HUES64 (cell line): ENCODE measurements around the gene MCTP1.

ENCODE experiments used
- H3K27ac ChIP-seq: 2 replicates; pipeline ENCODE4 v1.7.0; 2013; ENCODE audit warnings: low read depth, low read length, inconsistent platforms
- H3K27me3 ChIP-seq: 2 replicates; pipeline ENCODE4 v1.6.1; 2013; ENCODE audit warnings: mild to moderate bottlenecking, low read length; ENCODE audit not compliant: insufficient read depth
- H3K36me3 ChIP-seq: 2 replicates; pipeline ENCODE4 v1.6.1; 2013; ENCODE audit warnings: mild to moderate bottlenecking, low read length; ENCODE audit not compliant: insufficient read depth
- H3K4me1 ChIP-seq: 2 replicates; pipeline ENCODE4 v1.6.1; 2013; ENCODE audit warnings: mild to moderate bottlenecking, low read length, moderate library complexity; ENCODE audit not compliant: insufficient read depth
- H3K4me3 ChIP-seq: 2 replicates; pipeline ENCODE4 v1.5.1; 2013; ENCODE audit warnings: mild to moderate bottlenecking, low read length, moderate library complexity
- H3K9ac ChIP-seq: 2 replicates; pipeline ENCODE4 v1.6.1; 2013; ENCODE audit warnings: mild to moderate bottlenecking, low read depth, low read length
- H3K9me3 ChIP-seq: 2 replicates; pipeline ENCODE4 v1.6.1; 2013; ENCODE audit warnings: low read depth, low read length; ENCODE audit not compliant: insufficient read depth
- WGBS: fragments of 150-250, 120-280 bp; methylation state at CpG from one replicate; pipeline ENCODE4 v1.1.7; 2013; ENCODE audit warnings: missing lambda C conversion rate; 5-methylcytosine and 5-hydroxymethylcytosine counted together

The MCTP1 gene

DNA sequence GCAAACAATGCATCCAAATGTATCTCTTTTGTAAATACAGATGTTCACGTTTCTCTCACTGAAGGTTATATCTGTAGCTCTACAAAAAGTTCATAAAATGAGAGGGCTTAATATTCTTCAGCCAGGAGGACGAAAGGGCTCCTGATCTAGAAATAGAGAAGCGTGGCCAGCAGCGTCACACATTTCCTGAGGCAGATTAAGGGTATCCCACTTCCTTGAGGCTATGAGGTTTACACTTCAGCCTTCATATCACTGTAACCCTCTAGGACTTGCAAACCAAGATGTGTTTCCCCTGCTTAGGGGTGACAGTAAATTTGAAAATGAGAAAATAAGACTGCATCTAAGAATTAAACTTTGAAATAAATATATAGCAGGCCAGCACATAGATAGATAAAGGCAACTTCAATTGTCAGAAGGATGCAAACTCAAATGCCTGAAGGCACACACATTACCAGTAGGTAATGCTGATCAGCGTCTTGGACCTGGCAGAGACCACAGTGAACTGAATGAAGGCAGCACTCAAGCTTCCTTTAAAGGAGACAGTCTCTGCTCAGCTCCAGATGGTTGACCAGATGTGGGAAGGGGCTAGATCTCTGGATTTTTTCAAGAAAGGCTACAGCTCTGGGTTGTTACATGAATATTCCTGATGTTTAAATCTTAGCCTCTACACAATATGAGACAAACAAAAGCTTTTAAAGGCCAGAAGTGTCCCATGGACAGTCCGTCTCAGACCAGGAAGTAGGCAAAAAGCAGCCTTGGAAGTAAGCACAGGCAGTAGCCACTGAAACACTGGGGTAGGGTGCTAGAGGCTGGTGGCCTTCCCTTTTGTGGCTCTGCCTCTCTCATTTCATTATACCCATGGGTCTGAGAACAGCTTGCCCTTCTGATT is 197.7 kb downstream of the MCTP1 start:
- Histone ChIP-seq H3K36me3 (no peaks in the 10 kb centered on the region), H3K4me1 (peaks cover 4% of the 10 kb centered on the region), H3K27me3 (no peaks in the 10 kb centered on the region), H3K9me3 (no peaks in the 10 kb centered on the region), H3K9ac (no peak overlapping the region), H3K27ac (no peak overlapping the region), H3K4me3 (no peak overlapping the region)
- WGBS, result 97% methylated on average over 6 of the region's 6 CpGs

- peaks cover 26% of the 10 kb centered on the region for H3K4me1 ChIP-seq
- no peak overlapping the region for H3K9ac ChIP-seq
- no peaks in the 10 kb centered on the region for H3K27me3 ChIP-seq
- no peak overlapping the region for H3K27ac ChIP-seq
- no peak overlapping the region for H3K4me3 ChIP-seq
- no peaks in the 10 kb centered on the region for H3K36me3 ChIP-seq
- H3K9me3 ChIP-seq, result no peaks in the 10 kb centered on the region
Measured at GRCh38 chr5:95084757-95085156, 200.1 kb downstream of the MCTP1 start.

GRCh38 chr5:95083606-95084005 is 201.3 kb downstream of the MCTP1 start:
- Histone ChIP-seq H3K9ac (no peak overlapping the region), H3K27ac (no peak overlapping the region), H3K4me3 (no peak overlapping the region), H3K36me3 (no peaks in the 10 kb centered on the region), H3K4me1 (peaks cover 26% of the 10 kb centered on the region), H3K9me3 (no peaks in the 10 kb centered on the region), H3K27me3 (no peaks in the 10 kb centered on the region)
- 93% methylated on average over 2 of the region's 3 CpGs for WGBS

DNA sequence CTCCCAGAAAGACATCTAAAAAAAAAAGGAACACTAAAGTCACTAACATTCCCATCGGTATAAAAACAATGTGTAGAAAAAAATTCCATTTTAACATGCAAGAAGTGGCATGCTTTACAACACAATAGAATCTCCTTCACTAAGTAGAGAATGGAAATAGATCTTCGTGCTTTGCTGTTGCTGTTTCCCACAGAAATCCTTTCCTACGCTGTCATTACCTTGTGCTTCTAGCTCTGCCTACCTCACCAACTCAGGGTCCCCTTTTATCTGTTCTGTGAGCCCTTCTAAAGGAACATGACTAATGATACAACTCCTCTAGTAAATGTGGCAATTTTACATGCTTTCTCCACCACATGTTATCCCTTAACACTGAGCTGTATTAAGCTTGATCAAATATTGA is 202.9 kb downstream of the MCTP1 start:
- H3K9me3 ChIP-seq, result no peaks in the 10 kb centered on the region
- H3K9ac ChIP-seq, result no peak overlapping the region
- H3K27ac ChIP-seq, result peak overlapping the region; percentile 41; the same call in 1 of the 2 replicates
- 0 out of 2 replicates have a peak overlapping the region, but pooled peaks have one; percentile 16 for H3K4me3 ChIP-seq
- WGBS, result 20% methylated on average over 2 of the region's 3 CpGs
- H3K36me3 ChIP-seq, result no peaks in the 10 kb centered on the region
- H3K27me3 ChIP-seq, result no peaks in the 10 kb centered on the region
- peaks cover 26% of the 10 kb centered on the region for H3K4me1 ChIP-seq

DNA sequence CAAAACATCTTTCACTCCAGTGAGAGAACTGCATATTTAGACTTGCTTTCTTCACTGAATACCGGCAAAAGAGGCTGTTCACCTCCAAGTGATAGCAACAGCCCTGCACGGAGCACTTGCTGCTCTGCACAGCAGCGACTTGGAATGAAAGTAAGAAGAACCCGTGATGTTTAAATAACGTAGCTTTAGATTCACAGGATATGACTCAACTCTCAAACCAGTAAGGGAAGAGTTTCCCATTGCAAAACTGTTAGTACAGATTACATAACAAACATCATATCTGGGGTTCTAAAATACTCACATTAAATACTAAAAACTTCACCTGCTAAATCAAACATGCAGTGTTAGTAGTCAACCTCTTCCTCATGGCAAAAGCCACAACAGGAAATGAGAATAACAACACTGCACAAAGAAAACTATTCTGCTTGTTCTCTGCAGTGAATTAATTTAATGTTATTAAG is 203.4 kb downstream of the MCTP1 start:
- H3K9ac ChIP-seq, result no peak overlapping the region
- H3K4me3 ChIP-seq, result peak overlapping the region; percentile 16; the same call in 1 of the 2 replicates
- H3K27ac ChIP-seq, result peak overlapping the region; percentile 41; the same call in 1 of the 2 replicates
- no peaks in the 10 kb centered on the region for H3K9me3 ChIP-seq
- H3K4me1 ChIP-seq, result peaks cover 26% of the 10 kb centered on the region
- 25% methylated on average over 5 of the region's 5 CpGs for WGBS
- H3K36me3 ChIP-seq, result no peaks in the 10 kb centered on the region
- no peaks in the 10 kb centered on the region for H3K27me3 ChIP-seq

DNA sequence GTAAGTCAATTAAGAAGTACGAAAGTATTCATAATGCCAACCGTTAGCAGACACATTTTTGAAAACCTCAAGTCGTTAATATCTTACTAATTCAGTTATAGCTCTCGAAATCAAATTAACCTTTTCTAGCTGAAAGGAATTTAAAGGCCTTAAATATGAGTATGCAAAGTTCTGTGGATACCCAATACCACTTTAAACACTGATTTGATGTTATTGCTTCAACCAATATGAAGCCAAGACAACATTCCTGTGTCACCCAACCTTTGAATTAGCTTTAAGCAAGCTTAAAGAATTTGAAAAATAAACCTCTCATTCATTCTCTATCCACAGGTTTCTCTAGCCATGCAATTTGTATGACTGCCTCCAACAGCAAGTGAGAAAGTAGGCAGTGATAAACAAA is 204.5 kb downstream of the MCTP1 start:
- H3K4me1 ChIP-seq, result peaks cover 26% of the 10 kb centered on the region
- no peak overlapping the region for H3K4me3 ChIP-seq
- H3K27me3 ChIP-seq, result no peaks in the 10 kb centered on the region
- H3K9ac ChIP-seq, result no peak overlapping the region
- no peaks in the 10 kb centered on the region for H3K9me3 ChIP-seq
- no peak overlapping the region for H3K27ac ChIP-seq
- 83% methylated on average over 3 of the region's 4 CpGs for WGBS
- no peaks in the 10 kb centered on the region for H3K36me3 ChIP-seq

GRCh38 chr5:95080030-95080429 is 204.9 kb downstream of the MCTP1 start:
- H3K27me3 ChIP-seq, result no peaks in the 10 kb centered on the region
- no peaks in the 10 kb centered on the region for H3K36me3 ChIP-seq
- no peaks in the 10 kb centered on the region for H3K9me3 ChIP-seq
- no peak overlapping the region for H3K27ac ChIP-seq
- H3K4me3 ChIP-seq, result no peak overlapping the region
- no peak overlapping the region for H3K9ac ChIP-seq
- H3K4me1 ChIP-seq, result peaks cover 26% of the 10 kb centered on the region

DNA sequence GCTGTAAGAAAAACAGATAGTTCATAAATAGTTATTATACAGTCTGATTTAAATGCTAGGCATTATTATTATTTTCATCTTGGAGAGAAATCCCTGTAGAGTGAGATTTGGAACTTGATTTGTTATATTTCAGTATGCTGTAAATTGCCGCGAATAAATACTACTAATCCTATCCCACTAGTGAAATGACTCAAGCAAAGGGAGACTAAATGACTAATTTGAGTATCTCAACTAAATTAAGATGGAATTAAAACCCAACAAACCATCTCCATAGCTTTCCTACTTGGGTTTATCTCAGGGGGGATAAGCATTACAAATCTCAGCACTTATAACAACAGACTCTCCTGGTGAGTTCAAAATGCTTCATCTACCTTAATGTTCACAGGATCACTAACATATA is 206.0 kb downstream of the MCTP1 start:
- Histone ChIP-seq H3K9me3 (no peaks in the 10 kb centered on the region), H3K4me1 (peaks cover 26% of the 10 kb centered on the region), H3K9ac (no peak overlapping the region), H3K36me3 (no peaks in the 10 kb centered on the region), H3K27me3 (no peaks in the 10 kb centered on the region), H3K27ac (no peak overlapping the region), H3K4me3 (no peak overlapping the region)
- no CpG with 5 or more reads among the region's 2 CpGs for WGBS

- WGBS, result 97% methylated on average over 8 of the region's 8 CpGs
- H3K9ac ChIP-seq, result no peak overlapping the region
- peaks cover 16% of the 10 kb centered on the region for H3K4me1 ChIP-seq
- H3K27ac ChIP-seq, result no peak overlapping the region
- no peaks in the 10 kb centered on the region for H3K36me3 ChIP-seq
- H3K4me3 ChIP-seq, result no peak overlapping the region
- H3K9me3 ChIP-seq, result no peaks in the 10 kb centered on the region
- no peaks in the 10 kb centered on the region for H3K27me3 ChIP-seq
Measured at GRCh38 chr5:95076395-95077185, 208.3 kb downstream of the MCTP1 start.

DNA sequence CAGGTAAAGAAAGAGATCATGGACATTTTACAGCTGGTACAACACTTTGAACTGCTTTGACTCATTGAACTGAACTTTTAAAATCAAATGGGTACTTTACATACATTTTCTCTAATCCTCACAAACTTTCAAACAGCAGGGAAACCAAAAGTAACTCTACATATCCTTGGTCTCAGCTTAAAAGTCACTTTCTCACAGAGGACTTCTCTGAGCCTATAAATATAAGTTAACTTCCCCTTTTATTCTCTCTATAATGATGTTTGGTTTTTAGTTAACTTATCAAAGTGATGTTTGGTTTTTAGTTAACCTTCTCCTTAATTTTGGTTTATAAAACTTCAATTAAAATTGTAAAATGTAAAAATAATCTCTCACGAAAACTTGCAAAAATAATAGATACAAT is 209.8 kb downstream of the MCTP1 start:
- WGBS, result no CpG with 5 or more reads among the region's 1 CpG
- H3K36me3 ChIP-seq, result no peaks in the 10 kb centered on the region

GRCh38 chr5:95072281-95072680 is 212.6 kb downstream of the MCTP1 start:
- H3K27ac ChIP-seq, result no peak overlapping the region
- no peaks in the 10 kb centered on the region for H3K27me3 ChIP-seq
- H3K4me3 ChIP-seq, result no peak overlapping the region
- no peaks in the 10 kb centered on the region for H3K4me1 ChIP-seq
- no peaks in the 10 kb centered on the region for H3K9me3 ChIP-seq
- H3K36me3 ChIP-seq, result no peaks in the 10 kb centered on the region
- no peak overlapping the region for H3K9ac ChIP-seq

More for the DNA sequence above, 209.8 kb downstream of the MCTP1 start:
- Histone ChIP-seq H3K4me3 (no peak overlapping the region), H3K9ac (no peak overlapping the region), H3K27me3 (no peaks in the 10 kb centered on the region), H3K27ac (no peak overlapping the region), H3K4me1 (0 out of 2 replicates have a peak, but pooled peaks cover under 1% of the 10 kb centered on the region), H3K9me3 (no peaks in the 10 kb centered on the region)
